ENCODE data around the gene TRIM15. TPM values are rescaled to one million over a fixed set of nuclear protein-coding genes. Genes with fewer than 3 reads are reported as not detected.

Gene TRIM15

Small RNA genes within 50 kb of the gene (small RNA-seq; reads per million reads assigned to genes)
- gene RF00554 (ENCODE audit: insufficient read depth), result not detected

Data from mesendoderm (in vitro differentiated cells).